Skeletal muscle cell (primary cell): Measurements from ENCODE around the gene GAB3.
"Not testable (repeated sequence)": the region's sequence is repeated elsewhere in the genome, so short reads cannot be mapped to it uniquely, and the experiment has no call there.

Experiments
- DNase-seq: peaks from one replicate; pipeline ENCODE4 v3.0.0-alpha.2; 2010; ENCODE audit warnings: low read depth
- H3K4me3 ChIP-seq: 2 replicates; pipeline ENCODE4 v1.5.1; 2011; ENCODE audit warnings: low read depth, mild to moderate bottlenecking, control low read depth, low read length, moderate library complexity

GAB3 gene

DNA sequence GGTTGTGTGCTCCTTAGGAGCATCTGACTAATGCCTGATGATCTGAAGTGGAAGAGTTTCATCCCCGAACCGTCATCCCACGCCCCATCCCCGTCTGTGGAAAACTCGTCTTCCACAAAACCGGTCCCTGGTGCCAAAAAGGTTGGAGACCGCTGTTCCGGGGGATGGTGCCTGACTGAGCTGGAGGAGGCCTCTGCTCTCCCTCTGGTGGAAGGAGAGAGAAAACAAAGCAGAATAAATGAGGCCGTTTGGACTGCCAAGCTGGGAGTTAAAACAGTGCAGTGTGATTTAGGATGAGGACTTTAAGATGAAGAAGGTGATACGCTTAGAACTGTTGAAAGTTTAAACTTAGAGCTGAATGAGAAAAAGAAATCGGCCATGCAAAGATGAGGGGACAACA lies 117.2 kb downstream of the GAB3 start:
- DNase-seq, H3K4me3 ChIP-seq: not testable (repeated sequence)

GRCh38 chrX:154630949-154631348 lies 119.9 kb downstream of the GAB3 start:
- DNase-seq, H3K4me3 ChIP-seq: not testable (repeated sequence)

- not testable (repeated sequence) for DNase-seq, H3K4me3 ChIP-seq
Measured at GRCh38 chrX:154628960-154629359, 121.9 kb downstream of the GAB3 start.
